Measurements from ENCODE around the gene CEP120.

GRCh38 chr5:123423278-123424149, at the start of gene CEP120:
- TF ChIP-seq, protein P1, sequence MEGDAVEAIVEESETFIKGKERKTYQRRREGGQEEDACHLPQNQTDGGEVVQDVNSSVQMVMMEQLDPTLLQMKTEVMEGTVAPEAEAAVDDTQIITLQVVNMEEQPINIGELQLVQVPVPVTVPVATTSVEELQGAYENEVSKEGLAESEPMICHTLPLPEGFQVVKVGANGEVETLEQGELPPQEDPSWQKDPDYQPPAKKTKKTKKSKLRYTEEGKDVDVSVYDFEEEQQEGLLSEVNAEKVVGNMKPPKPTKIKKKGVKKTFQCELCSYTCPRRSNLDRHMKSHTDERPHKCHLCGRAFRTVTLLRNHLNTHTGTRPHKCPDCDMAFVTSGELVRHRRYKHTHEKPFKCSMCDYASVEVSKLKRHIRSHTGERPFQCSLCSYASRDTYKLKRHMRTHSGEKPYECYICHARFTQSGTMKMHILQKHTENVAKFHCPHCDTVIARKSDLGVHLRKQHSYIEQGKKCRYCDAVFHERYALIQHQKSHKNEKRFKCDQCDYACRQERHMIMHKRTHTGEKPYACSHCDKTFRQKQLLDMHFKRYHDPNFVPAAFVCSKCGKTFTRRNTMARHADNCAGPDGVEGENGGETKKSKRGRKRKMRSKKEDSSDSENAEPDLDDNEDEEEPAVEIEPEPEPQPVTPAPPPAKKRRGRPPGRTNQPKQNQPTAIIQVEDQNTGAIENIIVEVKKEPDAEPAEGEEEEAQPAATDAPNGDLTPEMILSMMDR (IDR thresholded peaks at IDR 0.05 in 8 of 11, conservative IDR thresholded peaks at IDR 0.05 in 3 of 11): peak; percentile 75 to 95 (median 90)
- peak in 2 of 3 donors; percentile 70 to 93 for TF ChIP-seq POLR2A (IDR thresholded peaks at IDR 0.05)
